Activated gamma-delta T cell treated with Interleukin-2 at 50 U/mL for 16 hours (primary cell): ENCODE data around the gene PLK3.
"Not testable (repeated sequence)": the region's sequence is repeated elsewhere in the genome, so short reads cannot be mapped to it uniquely, and the experiment has no call there.

Experiments
- DNase-seq: peaks from one replicate; pipeline ENCODE4 v3.0.0-alpha.2; 2020

Gene PLK3

DNA sequence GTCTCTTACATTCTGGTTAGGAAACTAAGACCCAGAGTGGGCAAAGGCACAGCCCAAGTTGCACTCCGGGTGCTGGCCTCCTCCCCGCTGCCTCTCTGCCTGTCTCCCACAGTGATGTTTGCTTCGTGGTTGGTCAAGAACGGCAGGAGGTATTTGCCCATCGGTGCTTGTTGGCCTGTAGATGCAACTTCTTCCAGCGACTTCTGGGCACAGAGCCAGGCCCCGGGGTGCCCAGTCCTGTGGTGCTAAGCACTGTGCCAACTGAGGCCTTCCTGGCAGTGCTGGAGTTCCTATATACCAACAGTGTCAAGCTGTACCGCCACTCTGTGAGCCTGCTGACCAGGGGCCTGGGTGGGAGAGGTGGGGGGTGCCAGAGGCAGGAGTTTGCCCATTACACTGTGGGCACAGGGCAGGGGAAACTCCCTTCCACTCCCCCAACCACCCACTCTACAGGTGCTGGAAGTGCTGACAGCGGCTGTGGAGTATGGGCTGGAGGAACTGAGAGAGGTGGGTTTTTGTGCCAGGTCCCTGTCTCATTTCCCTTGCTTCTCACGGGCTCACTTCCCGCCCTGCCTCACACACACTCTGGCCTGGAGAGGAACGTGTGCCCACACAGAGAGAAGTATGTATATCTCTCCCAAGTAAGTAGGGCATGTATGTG lies 10.1 kb downstream of the PLK3 start:
- no peak for DNase-seq

DNA sequence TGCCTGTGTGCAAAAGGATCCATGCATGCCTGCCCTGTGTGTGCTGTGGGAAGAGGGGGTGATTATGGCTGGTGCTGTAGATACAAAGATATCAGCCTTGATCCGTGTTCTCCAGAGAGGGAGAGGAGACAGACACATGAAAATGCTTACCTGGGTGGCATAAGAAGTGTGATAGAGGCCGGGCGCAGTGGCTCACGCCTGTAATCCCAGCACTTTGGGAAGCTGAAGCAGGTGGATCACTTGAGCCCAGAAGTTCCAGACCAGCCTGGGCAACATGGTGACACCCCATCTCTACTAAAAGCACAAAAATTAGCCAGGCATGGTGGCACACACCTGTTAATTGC lies 10.6 kb downstream of the PLK3 start:
- DNase-seq = not testable (repeated sequence)

DNA sequence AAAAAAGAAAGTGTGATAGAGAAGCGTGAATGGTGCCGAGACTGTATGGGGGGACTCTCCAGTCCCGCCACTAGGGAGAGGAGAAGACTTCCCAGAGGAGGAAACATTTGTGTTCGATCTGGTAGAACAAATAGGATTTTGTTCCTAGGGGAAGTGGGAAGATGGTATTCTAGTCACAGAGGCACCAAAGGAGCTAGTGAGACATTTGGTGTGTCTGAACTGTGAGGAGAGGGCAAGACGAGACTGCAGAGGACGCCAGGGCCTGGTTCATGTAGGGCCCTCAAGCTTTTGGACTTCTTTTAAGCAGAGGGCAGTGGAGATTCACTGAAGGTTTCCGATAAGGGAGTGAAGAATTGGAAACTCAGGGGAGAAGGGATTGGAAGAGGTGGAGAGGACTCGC lies 11.1 kb downstream of the PLK3 start:
- no peak for DNase-seq

DNA sequence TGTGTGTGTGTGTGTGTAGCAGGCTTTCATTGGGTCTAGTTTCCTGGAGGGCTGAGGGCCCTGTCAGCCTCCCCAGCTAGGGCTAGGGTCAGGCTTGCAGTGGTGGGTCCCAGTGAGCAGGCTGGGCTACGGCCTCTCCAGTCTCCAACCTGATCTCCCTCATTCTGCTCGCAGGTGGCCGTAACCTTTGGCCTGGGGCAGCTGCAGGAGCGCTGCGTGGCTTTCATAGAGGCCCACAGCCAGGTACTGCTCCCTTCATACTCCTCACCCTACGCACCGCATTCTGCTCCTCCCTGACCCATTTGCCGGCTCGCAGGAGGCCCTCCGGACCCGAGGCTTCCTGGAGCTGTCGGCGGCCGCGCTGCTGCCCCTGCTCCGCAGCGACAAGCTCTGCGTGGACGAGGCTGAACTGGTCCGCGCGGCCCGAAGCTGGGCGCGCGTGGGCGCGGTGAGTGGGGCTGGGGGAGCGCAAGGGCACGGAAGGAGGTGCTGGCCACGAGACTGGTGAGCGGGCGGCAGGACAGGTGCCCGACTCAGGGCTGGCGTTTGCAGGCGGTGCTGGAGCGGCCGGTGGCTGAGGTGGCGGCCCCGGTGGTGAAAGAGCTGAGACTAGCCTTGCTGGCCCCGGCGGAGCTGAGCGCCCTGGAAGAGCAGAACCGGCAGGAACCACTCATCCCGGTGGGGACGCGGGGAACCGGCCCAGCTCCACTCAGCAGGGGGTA lies 12.8 kb downstream of the PLK3 start:
- no peak for DNase-seq

DNA sequence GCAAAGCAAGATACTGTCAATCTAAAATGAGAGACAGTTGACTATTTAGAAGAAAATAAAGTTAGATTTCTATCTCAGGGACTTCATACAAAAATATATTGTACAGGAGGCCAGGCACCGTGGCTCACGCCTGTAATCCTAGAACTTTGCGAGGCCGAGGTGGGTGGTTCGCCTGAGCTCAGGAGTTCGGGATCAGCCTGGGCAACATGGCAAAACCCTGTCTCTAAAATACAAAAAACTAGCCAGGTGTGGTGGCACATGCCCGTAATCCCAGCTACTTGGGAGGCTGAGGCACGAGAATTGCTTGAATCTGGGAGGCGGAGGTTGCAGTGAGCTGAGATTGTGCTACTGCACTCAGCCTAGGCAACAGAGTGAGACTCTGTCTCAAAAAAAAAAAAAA lies 15.7 kb downstream of the PLK3 start:
- DNase-seq = not testable (repeated sequence)

DNA sequence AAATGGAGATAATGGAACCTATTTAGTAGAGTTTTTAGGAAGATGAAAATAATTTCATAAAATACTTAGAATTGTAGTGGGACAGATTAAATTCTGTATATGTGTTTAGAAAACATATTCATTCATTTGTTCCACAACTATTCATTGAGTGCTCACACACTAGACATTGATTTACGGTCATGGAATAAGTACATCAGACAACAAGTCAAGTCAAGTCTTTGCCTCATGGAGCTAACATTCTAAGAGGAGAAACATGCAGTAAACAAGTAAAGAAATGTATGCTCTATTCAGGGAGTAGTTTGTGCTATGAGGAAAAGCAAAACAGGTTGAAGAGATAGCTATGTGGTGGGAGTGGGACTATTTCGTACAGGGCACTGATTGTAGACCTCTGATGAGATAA lies 17.1 kb downstream of the PLK3 start:
- DNase-seq = no peak

DNA sequence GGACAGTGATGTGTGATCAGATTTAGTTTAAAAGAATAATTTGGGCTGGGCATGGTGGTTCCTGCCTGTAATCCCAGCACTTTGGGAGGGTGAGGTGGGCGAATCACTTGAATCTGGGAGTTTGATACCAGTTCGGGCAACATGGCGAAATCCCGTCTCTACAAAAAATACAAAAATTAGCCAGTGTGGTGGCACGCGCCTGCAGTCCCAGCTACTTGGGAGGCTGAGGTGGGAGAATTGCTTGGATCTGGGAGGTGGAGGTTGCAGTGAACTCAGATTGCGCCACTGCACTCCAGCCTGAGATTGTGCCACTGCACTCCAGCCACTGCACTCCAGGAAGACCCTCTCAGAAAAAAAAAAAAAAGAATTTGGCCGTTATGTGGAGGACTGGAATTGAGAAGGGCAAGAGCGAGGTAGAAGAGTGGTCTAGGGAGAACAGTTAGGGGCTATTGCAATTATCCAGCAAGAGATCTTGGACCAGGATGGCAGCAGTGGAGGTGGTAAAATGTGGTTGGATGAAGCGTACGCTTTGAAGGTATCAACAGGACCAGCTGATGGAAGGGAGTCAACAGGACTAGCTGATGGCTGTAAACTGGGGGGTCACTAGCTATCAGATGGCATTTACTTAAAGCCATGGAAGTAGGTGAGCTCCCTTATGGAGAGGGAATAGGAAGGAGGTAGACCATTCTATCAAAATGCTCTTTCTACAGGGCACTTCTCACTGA lies 17.8 kb downstream of the PLK3 start:
- DNase-seq = no peak

DNA sequence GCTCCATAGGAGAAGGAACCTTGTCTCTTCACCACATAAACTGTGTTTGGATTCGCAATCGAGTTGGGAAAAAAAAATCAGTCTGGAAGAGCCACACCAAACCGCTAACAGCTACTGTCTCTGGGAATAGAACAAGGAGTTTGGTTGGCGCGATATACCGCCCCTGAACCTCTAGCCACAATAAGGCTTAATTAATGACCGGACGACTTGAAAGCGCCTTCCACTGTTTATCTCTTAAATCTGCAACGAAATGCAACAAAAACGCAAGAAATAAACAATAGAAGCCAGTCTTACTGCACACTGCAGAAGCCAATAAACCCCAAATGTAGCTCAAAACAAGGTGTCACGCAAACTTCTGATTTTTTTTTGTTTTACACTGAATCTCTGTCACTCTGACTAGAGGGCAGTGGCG lies 19.0 kb downstream of the PLK3 start:
- no peak for DNase-seq

DNA sequence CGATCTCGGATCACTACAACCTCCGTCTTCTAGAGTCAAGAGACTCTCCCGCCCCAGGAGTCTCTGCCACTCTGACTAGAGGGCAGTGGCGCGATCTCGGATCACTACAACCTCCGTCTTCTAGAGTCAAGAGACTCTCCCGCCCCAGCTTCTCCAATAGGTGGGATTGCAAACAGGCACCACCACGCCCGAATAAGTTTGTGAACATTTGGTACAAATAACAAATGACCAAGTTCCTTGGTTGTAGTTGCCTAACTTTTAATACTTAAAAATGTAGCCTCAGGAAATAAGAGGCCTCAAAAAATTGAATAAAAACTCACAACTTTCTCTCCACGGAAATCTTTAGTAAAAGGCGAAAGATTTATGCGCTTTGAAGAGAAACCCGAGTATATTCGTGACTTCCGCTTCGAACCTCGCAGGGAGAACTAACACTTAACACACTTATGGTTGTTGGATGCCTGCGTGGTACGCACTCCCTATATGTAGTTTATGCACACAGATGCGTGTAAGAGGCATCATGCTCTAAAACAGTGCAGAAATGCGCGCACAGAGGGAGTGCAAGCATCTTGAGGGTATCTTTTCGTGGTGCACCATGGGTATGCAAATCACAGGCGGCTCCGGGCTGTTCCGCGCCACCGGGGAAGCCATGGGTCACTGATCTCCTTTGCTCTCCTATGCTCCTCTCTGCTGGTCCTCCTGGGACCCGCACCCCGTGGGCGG lies 19.6 kb downstream of the PLK3 start:
- peak; percentile 74 for DNase-seq

DNA sequence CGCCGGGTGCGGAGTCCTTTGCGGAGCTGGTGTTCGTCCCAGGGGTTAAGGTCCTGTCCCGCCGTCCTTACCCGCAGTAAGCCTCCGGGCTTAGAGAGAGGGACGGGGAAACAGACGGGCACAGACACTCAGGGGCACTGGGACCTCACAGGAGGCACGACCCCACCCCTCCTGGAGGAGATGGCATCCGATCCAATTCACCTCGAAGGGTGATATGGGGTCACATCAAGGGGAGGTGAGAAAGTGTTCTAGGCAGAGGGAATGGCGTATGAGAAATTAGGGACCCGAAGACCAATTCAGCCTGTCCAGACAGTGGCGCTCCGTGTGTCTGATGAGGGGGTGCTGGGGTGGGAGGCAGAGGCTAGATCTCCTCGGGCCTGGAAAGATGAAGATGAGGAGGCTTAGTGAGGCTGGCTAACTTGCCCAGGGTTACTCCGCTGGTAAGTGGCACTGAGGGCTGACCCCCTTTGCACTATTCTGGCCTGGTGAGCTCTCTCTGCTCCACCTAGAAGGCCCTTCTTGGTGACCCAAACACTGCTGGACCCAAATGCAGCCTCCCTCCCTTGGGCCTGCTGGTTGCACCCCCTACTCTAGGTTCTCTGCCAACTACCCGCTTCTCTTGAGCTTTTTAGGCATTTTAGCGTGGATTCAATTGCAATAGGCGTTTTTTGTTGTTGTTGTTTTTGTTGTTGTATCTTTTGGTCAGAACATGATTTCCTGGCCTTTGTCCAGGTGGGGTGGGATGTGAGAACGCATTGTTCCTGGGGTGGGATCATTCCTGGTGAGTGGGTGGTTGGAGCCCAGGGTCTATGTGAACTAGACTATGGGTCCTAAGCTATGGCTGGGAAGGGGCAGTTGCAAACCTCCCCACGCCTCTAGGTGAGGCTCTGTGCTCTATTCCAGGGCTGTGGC lies 20.4 kb downstream of the PLK3 start:
- DNase-seq = no peak

DNA sequence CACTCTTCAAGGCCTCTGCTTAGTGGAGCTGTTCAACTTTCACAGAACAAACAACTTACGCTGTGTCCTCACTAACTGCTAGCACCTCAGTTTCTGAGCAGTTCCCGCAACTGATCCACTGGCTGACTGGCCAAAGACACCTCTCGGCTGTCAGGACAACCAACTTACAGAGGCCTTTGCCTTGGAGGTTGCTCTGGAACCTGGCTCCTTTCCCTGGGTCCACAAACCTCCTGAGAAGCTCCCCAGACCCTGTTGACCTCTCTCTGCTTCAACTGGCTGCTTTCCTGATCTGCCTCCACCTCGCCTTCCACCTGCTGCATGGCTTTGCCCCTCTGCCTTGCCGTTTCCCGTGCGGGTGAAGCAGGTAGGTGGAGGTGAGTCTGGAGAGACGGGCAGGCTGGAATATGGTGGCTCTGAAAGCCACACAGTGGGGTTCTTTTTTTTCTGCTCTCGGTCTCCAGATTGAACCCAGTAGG lies 21.1 kb downstream of the PLK3 start:
- no peak for DNase-seq

DNA sequence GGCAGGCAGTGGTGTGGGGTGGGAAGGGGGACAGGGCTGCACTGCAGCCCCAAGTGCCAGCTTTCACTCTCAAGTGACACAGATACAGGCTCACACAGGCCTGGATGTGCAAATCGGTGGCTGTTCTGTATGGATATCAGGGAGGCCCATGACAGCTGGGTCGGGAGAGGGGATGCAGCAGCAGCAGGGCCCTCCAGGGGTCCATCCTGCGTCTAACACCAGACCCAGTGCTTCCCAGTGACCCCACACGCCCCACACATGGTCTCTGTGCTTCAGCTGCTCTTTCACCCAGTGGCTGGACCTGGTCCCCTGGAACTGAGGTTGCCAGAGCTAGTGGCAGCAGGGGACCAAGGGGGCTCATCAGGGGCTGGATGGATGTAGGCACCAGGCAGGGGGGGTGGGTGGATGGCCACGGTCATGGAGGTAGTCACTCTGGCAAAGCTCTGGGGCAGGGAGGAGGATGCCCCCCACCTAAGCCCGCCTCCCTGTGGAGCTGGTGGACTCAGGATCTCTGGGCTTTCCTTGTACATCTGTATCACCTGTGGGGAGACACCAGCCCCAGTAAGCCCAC lies 22.0 kb downstream of the PLK3 start:
- no peak for DNase-seq

DNA sequence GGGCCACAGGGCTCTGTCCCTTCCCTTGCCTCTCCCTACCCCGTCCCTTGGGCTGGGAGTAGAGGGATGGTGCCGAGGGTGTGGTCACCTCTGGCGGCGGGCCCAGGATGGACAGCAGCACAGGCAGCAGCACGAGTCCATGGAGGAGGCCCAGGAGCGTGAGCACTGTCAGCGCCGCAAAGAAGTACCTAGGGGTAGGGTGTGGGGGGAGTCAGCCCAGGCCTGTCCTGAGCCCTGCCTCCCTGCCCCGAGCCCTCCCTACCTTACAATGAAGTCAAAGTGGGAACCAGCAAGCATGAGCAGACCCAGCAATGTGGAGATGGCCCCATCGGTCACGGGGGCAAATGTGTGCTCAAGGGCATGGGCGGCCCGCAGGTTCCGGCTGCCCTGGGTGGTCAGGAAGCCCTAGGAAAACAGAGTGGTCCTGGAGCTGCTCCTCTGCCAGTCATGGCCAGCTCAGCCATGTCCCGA lies 22.8 kb downstream of the PLK3 start:
- DNase-seq = no peak

DNA sequence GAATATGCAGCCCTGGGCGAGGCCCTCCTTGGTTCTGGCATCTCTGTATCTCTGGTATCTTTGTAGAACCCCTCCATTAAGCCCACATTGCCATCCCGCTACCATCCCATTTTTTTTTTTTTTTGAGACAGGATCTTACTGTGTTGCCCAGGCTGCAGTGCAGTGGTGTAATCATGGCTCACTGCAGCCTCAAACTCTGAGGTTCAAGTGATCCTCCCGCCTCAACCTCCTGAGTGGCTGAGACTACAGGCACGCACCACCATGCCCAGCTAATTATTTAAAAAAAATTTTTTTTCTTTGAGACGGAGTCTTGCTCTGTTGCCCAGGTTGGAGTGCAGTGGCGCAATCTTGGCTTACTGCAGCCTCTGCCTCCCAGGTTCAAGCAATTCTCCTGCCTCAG lies 24.2 kb downstream of the PLK3 start:
- not testable (repeated sequence) for DNase-seq

DNA sequence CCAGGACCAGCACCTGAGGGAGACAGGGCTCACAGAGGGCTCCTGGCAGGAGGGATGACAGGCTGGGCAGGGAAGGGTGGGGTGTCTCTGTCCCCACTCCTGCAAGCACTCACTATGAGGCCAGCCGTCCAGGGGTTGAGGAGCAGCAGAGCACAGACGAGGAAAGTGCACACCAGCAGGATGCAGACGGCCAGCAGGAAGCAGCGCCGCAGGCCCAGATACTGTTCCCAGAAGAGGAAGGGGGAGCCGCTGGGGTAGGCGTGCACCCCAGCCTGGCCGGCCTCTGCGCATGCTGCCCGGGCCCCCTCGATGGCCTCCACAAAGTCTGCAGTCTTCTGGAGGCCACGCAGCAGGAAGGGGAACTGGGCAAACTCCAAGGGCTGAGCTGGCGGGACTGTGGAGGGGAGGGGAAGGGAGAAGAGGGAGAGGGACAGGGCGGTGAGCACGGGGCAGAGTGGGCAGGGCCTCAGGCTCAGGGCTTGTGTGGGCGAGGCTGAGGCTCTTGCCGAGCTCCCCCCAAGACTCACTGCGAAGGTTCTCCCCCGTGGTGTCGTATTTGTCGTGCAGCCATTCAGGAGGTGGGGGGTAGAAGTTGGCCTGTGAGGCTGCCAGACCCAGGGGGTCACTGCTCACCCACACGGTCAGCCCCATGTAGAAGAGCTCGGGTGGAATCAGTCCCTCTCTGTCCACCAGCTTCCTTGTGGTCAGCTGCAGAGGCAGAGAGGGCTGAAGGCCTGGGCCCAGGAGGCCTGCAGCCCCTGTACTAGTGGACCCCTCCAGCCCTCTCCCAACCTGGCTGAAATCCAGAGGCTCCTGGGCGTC lies 26.4 kb downstream of the PLK3 start:
- no peak for DNase-seq

DNA sequence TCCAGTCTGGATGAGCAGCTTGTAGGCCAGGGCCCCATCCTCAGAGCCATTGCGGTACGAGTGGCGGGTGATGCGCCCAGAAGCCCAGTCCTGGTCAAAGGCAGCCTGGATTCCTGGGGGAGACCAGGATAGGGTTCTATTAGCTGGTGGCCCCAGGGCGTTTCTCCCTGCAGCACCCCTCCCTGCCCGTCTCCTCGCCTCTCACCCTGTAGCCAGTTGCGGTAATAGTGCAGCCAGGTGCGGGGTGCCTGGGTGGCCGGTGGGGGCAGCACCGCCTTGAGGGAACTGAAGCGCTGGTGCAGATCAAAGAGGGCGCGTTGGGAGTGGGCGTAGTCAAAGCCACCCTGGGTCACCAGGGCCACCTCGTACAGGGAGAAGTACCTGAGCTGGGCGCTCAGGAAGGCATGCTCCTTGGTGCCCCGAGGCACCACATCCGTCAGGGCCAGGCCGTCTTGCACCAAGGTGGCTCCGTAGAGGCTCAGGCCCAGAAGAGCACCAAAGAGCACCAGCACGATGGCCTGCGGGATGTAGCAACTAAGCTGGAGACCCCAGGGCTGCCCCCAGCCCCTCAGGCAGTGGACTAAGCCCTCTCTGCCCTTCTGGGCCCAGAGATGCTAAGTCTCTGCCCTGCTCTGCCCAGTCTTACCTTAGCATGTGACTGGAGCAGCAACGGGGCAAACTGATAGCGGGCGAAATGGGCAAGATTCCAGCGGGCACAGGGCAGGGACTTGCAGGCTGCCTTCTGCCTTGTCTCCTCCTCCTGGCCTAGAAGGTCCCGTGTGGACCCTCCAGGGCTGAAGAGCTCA lies 27.2 kb downstream of the PLK3 start:
- no peak for DNase-seq

DNA sequence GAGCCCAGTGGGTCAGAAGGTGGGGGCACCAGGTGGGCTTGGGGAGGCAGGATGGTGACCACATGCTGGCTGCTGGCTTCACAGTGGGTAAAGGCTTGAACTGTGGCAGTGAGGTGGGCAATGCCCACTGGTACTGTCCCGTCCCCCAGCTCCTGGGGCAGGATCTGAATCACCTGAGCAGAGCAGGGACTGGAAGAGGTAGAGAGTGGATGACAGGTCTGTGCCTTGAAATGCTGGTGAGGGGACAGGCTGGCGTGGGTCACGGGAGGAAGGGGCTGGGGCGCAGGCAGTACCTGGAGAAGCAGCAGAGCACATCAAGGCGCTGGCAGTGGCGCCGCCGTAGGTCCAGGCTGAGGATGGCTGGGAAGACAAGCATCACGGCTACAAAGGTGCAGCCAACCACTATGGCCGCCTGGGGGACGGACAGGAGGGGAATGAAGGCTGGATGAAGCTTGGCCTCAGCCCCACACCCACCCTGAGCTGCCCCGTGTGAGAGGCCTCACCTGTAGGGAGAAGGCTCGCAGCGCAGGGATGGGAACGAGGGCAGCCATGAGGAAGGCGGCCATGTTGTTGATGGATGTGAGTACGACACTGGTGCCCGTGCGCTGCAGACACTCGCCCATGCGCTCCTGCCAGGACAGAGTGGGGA lies 27.9 kb downstream of the PLK3 start:
- DNase-seq = no peak

DNA sequence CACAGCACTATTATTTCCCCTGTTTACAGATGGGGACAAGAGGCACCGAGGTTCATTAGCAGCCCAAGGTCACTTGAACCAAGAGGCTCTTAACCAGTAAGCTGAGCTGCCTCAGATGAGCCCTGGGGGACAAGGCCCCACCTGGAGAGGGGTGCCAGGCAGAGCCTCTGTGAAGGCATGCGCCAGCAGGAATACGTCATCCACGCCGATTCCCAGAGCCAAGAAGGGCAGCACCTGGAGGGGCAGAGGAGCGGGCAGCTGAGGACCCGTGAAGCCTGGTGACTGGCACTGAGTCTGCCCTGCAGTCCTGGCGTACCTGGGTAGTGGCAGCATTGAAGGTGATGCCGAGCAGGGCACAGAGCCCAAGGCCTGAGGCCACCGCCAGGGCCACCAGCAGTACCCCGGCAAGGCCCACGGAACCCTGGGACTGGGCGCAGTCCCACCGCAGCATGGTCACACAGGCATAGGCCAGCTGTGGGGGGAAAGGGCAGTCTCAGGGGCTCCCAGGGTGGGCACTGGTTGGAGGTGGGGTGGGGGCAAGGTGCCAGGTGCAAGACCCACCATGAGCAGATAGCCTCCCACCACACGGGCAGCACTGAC lies 28.8 kb downstream of the PLK3 start:
- no peak for DNase-seq
